ENCODE data around the gene MAP2K6.

The MAP2K6 gene

DNA sequence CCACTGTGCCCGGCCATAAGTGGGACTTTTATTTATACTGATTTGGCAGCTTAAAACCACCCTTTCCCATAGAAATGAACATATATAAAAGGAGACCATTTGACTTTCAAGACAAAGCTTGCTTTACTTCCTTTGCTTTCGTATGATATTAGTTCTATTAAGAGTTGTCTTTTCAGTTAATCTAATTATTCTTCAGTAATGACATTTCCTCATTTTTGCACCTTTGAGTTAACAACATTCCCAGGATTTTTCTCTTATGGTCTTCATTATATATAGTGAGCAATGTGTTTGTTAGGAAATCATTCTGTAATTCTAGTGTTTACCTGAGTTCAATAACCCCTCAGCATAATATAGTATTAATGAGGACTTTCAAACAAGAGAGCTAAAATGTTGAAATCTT lies 173.8 kb downstream of the MAP2K6 start:
- DNase-seq, result no peak

DNA sequence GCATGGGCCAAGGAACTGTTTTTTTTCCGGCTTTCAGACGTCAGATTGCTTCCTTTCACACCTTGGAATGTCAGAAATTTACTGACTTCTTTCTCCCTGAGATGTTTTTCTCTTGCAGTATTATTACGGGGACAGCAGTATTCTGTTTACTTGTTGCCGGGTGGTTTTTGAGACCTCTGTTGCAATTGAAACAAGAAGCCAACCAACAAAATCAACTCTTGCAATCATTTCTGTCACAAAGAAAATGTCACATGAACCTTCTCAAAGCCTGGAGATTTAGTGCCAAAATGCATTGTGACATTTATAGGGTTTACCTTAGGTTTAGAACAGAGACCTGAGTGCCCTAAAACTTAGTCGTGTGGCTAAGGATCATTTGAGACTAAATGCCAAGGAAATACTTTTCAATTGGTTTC lies 174.3 kb downstream of the MAP2K6 start:
- no peak for DNase-seq

DNA sequence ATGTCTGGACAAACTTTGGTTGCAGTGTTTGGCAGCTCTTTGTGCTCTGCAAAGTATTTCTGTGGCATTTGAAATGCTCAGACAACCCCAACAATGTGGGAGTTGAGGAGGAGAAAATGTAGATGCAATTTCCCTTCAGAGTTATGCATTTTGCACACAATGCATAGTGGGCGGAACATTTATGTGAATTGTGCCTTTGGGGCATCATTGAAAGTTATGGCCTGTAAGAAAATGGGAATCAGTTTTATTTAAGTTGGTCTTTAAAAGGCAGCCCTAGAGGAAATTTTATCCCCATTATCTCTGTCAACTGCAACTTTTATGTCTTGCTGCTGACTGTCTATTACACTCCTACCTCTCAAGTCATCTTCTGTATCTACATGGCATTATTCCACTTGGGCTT lies 176.2 kb downstream of the MAP2K6 start:
- DNase-seq, result no peak

DNA sequence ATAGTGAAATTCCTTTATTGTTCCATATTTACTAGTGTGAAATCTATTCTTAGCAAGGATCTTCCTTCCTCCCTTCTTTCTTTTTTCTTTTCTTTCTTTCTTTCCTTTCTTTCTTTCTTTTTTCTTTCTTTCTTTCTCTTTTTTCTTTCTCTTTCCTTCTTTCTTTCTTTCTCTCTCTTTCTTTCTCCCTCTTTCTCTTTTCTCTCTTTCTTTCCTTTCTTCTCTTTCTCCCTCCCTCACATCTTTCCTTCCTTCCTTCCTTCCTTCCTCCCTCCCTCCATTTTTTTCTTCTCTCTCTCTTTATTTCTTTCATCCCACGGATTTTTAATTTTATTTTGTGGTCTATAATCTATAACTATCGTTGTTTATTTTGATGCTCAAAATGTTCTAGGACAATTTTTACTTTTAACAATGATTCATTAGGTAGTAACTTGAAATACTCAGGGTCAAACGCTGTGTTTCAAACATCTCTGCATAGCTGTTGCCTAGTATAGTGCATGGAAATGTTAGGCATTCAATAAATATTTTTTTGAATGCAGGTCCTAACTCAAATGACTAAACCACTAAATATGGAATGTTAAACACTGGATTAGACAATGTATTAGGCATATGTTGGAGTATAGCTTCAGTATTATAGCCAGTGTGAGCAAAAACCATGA lies 178.3 kb downstream of the MAP2K6 start:
- no peak for DNase-seq

DNA sequence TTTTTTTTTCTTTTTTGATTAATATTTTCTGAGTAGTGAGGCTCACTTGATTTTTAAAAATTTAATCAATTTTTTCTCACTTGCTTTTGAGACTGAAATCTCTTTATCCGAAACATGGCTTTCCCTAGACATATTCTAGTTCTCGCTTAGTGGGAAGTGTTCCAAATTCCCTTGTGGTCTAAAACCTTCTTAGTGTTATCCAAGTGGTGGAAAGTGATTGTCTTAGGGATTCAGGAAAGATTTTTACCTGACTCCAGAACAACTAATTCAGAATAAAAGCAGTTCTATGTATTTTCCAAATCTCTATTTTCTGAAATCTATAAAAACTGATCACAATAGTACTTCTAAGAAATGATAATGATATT lies 178.8 kb downstream of the MAP2K6 start:
- no peak for DNase-seq

DNA sequence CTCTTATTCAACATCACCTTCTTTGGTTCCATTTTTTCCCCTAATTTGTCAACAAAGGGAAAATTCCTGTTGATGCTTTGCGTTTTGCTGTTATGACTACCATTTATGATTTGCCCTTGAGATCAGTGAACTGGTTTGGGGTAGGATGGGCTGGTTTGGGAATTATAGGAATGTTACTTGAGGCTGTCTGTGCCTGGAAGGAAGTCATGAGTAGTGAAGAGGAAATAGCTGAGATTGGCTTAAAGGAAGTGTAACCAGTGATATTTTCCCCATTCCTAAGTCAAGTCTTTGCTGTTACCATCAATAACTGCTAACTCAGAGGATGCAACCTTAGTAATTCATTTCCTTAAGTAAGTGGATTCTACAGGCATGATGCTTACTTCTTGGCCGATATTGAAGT lies 179.2 kb downstream of the MAP2K6 start:
- DNase-seq, result no peak

DNA sequence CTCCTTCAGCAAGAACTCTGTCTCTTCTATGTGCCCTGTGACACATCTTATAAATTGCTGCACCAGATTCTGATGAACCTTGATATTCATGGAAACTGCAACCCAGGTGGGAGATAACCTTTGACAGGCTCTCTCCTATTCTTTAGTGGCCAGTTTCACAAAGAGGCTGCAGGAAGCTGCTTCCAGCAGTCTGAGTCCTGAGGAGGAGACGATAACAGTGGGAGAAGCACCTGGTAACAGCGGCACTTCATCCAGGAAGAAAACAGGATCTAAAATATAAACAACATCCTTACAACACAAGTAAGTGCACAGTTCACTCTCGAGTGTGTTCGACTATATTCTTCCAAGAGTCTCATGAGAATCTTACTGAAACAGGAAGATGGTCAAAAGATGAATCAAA lies 180.1 kb downstream of the MAP2K6 start:
- no peak for DNase-seq

DNA sequence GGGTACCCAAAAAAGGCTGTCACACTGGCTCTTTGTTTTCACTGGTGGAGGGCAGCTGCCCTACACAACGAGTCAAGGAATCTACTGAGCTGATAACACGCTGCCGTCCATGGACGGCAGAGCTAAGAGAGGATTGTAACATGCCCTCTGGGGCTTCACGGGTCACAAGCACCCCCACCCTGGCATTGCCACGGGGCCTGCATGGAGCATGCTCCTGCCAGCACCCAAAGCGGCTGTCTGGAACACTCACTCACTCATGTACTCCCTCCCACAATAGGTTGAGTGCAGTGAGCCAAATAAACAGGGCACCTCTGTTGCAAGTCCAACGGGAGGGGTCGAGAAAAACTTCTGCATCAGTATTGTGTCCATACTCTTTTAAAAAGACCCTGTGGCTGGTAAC lies 181.6 kb downstream of the MAP2K6 start:
- DNase-seq, result no peak

DNA sequence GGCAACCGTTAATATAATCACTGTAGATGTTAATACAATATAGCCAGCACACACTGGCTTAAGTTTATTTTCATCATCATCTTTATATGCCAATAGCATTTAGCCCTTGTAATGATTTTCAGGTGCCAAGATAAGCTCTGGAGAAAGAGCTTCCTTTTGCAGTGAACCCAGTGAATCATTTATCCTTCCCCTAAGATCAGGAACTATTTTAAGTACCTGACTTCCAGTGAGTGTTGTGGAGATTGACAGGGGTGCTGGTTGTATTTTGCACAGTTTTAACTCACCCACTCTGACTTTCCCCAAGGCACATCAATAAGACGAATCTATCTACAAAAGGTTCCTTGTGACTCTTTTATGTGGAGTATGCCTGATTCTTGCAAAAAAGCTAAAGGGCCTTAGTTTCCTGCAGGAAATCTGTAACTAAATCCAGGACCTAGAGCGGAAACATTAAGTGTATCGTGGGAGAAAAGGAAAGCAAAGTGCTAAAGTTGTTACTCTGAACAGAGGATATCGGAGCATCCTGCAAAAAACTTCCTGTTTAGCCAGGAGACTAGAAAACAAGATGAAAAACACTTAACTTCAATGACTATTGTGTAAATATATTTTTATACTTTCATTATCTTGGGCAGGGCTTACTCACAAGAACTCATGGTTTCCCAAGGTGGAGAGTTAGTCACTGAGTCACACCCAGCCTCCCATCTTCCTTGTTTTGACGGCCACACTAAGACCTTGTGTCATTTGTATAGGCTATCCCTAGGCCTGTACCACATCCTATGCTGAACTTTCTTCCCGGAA lies 183.6 kb downstream of the MAP2K6 start:
- no peak for DNase-seq

DNA sequence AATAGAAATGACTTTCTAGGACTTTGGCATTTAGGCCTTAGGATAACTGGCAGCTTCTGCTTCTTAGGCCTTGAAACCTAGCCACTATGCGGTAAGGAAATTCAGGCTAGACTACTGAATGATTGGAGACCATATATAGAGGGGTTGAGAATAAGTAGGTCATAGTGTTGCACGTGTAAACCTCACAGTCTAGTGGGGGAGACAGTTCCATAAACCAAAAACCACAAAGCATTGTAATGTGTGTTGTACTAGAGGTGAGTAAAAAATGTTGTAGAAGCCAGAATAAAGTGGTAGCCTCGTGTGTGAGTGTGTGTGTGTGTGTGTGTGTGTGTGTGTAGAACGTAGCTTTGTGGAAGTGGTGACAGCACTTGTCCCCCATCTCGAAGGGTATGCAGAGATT lies 188.5 kb downstream of the MAP2K6 start:
- no peak for DNase-seq
